GM19035 (cell line): ENCODE results near the gene CDK14.

Source experiments
- ATAC-seq: cut with Tn5 transposase; IDR thresholded peaks from one replicate; pipeline ENCODE4 v1.9.1; 2021; ENCODE audit not compliant: unreplicated experiment

The CDK14 gene

GRCh38 chr7:90988516-90988915 lies 392.4 kb downstream of the CDK14 start:
- no peak for ATAC-seq

DNA sequence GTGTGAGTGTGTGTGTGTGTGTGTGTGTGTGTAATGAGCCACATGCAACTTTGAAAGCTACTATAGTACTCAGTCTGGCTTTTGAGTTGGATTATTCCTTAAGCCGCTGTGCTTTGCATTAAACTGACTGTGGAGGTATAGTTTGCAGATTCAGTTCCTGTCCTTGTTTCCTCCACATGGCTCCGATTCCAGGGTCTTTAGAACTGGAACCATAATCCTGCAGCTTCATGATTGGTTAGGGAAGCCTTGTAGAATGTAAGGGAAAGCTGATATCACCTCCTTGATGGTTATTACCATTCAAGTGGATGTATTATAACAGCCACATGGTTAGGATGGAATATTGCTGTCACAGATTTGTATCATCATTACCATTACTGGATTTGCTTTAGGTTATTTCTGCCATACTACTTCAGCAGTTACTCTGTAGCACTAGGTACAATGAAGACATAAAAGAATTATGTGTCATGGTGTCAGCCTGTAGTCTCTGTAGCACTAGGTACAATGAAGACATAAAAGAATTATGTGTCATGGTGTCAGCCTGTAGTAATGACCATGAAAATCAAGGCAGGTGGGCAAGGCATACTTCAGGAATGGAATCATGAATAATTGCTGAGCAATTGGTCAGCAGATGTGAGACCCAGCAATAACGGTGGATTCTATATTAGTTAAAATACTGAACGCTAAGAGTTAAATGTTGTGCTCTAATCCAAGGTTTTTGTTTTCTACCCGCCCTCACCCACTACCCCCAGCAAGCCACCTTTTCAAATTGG lies 393.1 kb downstream of the CDK14 start:
- ATAC-seq: no peak

DNA sequence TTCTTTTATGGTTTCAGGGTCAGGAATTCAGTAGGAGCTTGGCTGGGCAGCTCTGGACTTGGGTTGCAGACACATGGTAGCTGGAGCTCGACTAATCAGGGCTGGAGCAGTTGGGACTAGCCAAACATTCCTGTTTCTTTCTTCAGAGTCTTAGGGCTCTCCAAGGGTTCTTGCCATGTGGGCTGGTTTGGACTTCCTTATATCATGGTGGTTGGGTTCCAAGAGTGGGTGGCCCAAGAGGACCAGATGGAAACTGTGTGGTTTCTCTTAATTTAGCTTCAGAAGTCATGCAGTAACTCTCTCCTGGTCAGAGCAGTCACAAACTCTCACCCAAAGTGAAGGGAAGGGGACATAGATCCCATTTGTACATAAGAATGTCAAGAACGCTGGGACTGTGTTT lies 398.0 kb downstream of the CDK14 start:
- no peak for ATAC-seq

DNA sequence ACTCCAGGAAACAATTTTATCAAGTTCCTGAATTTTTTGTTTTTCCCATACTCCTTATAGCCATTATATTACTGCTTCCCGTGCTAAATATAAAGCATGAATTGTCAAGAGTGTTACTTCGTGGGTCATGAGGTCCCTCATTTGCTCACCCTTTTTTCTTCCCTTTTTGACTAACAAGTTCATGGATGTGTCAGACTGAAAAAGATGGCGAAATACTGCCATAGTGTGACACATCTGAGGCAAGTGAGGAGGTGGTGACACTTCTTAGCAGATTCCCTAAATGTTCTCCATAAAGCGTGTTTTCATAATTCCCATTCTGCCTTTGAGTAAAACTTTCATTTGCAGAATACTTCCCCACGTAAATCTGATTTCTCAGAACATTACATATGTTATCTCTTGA lies 398.5 kb downstream of the CDK14 start:
- ATAC-seq: no peak

DNA sequence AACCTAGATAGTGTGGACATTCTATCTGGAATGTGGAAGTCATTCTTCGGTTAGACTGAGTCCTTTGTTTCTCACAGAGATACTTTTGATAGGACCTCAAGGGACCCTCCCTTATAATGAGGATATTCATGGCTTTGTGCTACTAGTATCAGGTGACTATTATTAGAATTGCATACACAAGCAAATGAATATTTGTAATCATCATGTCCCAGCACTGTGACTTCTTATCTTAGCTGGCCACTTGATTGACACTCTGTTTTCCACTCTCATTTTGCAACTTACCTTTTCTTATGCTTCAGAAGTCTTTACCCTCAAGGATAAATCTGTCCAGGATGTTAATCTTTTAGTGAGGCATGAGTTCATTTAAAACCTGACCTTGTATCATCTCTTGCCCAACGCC lies 399.9 kb downstream of the CDK14 start:
- no peak for ATAC-seq

- ATAC-seq: no peak
These were observed 404.2 kb downstream of the CDK14 start for GRCh38 chr7:90999989-91000979.

- no peak for ATAC-seq
These were observed 408.9 kb downstream of the CDK14 start for GRCh38 chr7:91005024-91005423.

DNA sequence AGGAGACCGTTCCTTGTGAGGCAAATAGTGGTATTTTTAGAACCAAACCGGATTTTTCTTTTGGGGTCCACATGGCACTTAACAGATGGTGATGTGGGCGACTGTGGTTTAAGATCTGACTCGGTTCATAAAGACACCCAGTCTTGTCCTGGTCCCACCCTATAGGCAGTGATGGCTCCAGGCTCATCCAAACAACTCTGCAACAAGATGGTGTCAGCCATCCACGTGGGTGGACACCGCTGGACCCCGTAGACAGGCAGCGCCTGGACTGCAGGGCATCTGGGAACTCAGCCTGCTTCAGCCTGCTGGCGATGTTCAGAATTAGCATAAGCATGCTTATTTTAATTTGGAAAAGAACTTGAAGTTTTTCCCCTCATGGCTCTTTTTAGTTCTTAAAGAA lies 409.7 kb downstream of the CDK14 start:
- ATAC-seq: no peak

DNA sequence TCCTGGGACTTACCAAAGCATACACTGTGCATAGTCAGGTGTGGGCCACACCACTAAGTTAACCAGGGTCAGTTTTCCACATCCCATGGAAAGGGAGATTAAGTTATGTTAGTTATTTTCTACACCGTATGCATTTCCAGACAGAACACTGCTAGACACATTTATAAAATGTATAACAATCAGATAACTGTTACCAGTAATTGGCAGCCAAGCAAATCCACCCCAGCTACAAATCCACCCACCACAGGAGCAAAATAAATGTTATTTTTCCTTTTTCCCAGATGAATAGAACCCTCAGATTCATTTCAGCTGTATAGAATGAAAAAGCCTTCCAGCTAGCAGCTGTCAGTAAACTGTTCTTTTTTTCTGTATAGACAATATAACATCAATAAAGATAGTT lies 411.2 kb downstream of the CDK14 start:
- no peak for ATAC-seq

- no peak for ATAC-seq
These were observed 417.0 kb downstream of the CDK14 start for GRCh38 chr7:91013078-91013477.

DNA sequence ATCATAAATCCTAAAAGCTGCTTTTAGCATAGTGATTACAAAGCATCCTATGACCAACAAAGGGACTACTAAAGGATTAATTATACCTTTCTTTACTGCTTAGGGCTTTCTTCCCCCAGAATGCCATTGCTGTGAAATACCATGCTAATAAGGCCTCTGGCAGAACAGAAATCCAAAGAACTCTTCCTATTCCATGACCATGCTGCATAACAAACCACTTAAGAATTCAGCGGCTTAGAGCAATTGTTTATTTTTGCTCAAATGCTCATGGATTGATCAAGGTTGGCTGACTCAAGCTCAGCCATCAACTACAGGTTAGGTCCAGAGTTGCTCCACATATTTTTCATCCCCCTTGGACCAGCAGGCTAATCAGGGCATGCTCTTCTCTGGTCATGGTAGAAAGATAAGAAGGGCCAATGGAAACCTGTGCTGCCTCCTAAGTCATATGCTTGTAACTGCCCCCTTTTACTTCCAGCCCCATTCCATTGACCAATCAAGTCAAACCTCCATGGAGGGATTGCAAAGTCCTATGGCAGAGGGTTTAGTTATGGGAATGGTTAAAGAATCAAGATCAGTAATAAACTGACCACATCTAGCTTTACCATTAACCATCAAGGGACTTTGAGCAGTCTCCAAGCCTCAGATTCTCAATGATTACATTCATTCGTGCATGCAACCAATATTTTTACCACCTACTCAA lies 423.7 kb downstream of the CDK14 start:
- ATAC-seq: no peak

DNA sequence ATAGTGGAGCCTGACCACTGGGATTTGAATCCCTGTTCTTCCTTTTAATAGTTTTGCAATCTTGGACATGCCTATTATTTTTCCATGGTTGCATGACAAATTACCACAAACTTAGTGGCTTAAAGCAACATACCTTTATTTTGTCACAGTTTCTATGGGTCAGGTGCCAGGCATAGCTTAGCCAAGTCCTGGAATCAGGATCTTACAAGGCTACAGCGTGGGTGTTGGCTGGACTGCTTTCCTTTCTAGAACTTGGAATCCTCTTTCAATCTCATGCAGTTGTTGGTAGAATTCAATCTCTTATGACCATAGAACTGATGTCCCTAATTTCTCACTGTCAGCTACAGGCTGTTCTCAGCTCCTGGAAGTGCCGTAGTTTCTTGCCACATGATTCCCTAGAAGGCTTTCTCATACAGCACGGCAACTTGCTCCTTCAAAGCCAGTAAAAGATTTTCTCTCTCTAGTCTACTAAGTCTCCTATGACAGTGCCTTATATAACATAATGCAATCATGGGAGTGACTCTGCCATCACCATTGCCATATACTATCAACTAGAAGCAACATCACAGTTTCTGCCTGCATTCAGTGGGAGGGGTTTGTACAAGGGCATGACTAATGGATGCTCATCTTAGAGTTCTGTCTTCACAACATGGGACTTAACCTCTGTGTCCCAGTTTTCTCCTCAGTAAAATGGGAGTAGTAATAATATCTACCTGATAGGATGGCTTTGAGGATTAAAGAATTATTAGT lies 424.7 kb downstream of the CDK14 start:
- ATAC-seq: no peak

GRCh38 chr7:91021956-91022355 lies 425.8 kb downstream of the CDK14 start:
- no peak for ATAC-seq

GRCh38 chr7:91025906-91026390 lies 429.8 kb downstream of the CDK14 start:
- ATAC-seq: no peak

DNA sequence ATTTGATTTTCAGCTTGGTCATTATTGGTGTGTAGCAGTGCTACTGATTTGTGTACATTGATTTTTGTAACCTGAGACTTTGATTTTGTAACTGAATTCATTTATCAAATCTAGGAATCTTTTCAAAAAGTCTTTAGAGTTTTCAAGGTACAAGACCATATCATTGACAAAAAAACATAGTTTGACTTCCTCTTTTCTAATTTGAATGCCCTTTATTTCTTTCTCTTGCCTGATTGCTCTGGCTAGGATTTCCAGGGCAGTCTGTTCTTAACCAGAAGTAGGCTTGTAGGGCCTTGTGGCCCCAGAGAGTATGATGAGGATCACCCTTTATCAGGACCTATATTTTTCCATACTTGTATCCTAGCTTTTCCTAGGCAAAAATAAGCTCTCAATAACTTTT lies 433.6 kb downstream of the CDK14 start:
- ATAC-seq: no peak

- no peak for ATAC-seq
These were observed 434.7 kb downstream of the CDK14 start for GRCh38 chr7:91030680-91031380.

- ATAC-seq: no peak
These were observed 435.6 kb downstream of the CDK14 start for GRCh38 chr7:91031757-91032156.

DNA sequence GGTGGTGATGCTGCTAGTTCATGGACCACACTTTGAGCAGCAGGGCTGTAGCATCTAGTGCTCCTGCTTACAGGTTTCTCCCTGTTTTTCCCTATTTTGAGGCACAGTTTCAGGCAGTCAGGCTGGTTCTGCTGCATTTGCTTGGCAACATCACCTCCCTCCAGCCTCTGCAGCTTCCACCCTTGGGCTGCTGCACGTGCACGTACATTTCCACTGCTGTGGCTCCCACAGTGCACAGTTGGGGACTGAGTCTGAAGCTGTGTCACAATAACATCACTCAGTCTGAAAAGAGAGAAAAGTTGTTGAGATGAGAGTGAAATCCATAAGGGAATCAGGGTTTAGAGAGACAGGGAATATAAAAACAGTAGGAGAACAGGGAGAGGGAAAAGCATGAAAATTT lies 437.5 kb downstream of the CDK14 start:
- ATAC-seq: no peak

DNA sequence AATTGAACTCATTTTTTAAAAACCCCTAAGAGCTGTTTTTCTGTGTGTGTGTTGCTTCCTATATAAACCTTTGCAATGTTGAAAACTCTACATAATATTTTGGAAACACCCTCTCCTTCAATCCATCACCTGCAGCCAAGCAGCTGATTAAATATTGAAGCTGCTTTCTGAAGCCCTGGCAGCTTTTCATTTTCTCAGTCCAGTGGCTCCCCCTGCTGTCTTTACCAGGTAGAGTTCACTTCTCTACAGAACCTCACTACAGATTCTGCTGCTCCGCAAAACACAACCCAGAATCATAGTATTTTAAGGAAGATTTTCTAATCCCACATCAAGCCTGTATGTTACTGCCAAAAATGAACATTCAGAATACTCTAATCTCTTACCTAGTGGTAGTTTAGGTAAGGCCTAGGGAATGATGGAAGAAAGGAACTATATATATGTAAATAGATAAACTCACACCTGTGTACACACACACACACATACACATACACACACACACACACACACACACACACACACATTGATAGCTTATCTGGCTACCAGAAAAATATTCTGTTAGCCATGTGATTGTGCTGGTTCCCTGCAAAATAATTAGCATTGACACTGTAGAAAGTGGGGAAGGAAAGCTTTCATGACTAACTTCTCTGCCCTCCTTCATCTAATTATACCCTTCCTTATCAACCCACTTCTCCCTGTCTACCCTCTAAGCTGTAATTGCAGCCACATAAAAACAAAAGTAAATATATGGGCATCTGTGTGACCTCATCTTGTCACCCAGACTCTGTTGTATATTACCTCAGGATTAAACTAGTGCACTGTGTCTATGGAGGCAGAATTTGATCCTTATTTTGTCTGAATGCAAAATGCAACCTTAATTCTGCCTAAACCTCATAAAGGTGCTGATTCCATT lies 438.6 kb downstream of the CDK14 start:
- no peak for ATAC-seq
